ENCODE data around the gene BTNL3.

BTNL3 gene

GRCh38 chr5:181052672-181053487 lies 64.2 kb downstream of the BTNL3 start:
- Histone ChIP-seq H3K9me3 (ENCODE audit: control insufficient read depth, insufficient read depth, low read length) (no peaks in the 10 kb centered on the region), H3K79me2 (ENCODE audit: control insufficient read depth, low read length) (peaks cover 48% of the 10 kb centered on the region), H4K20me1 (ENCODE audit: control insufficient read depth, insufficient read depth, low read depth, low read length) (no peaks in the 10 kb centered on the region), H3K4me1 (ENCODE audit: control insufficient read depth, low read length) (peaks cover 74% of the 10 kb centered on the region), H3K36me3 (ENCODE audit: control insufficient read depth, low read length) (peaks cover 57% of the 10 kb centered on the region), H3K9me2 (replicated peaks; ENCODE audit: control insufficient read depth, low read length) (no peaks in the 10 kb centered on the region), H3K4me2 (ENCODE audit: low read length) (peak overlapping the region; percentile 65), H3K4me3 (ENCODE audit: low read length) (peak overlapping the region; percentile 99), H3F3A (ENCODE audit: control insufficient read depth, insufficient read depth) (peaks cover 20% of the 10 kb centered on the region), H3K27me3 (ENCODE audit: control insufficient read depth, low read length) (no peaks in the 10 kb centered on the region), H3K27ac (ENCODE audit: low read depth, low read length) (peak overlapping the region; percentile 94)
- no peak for TF ChIP-seq EZH2phosphoT487 (IDR thresholded peaks at IDR 0.05; ENCODE audit: borderline replicate concordance, low read length)
- TF ChIP-seq, protein P1, sequence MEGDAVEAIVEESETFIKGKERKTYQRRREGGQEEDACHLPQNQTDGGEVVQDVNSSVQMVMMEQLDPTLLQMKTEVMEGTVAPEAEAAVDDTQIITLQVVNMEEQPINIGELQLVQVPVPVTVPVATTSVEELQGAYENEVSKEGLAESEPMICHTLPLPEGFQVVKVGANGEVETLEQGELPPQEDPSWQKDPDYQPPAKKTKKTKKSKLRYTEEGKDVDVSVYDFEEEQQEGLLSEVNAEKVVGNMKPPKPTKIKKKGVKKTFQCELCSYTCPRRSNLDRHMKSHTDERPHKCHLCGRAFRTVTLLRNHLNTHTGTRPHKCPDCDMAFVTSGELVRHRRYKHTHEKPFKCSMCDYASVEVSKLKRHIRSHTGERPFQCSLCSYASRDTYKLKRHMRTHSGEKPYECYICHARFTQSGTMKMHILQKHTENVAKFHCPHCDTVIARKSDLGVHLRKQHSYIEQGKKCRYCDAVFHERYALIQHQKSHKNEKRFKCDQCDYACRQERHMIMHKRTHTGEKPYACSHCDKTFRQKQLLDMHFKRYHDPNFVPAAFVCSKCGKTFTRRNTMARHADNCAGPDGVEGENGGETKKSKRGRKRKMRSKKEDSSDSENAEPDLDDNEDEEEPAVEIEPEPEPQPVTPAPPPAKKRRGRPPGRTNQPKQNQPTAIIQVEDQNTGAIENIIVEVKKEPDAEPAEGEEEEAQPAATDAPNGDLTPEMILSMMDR (IDR thresholded peaks at IDR 0.05; ENCODE audit: low read depth, low read length, poor library complexity, severe bottlenecking): no peak

- no peaks in the 10 kb centered on the region for H3K9me2 ChIP-seq (replicated peaks; ENCODE audit: control insufficient read depth, low read length)
- H3K27ac ChIP-seq (ENCODE audit: low read depth, low read length): peak overlapping the region; percentile 94
- TF ChIP-seq EZH2phosphoT487 (IDR thresholded peaks at IDR 0.05; ENCODE audit: borderline replicate concordance, low read length): no peak
- TF ChIP-seq, protein P1 (IDR thresholded peaks at IDR 0.05; ENCODE audit: low read depth, low read length, poor library complexity, severe bottlenecking): no peak
- H3K4me2 ChIP-seq (ENCODE audit: low read length): peak overlapping the region; percentile 65
- no peaks in the 10 kb centered on the region for H4K20me1 ChIP-seq (ENCODE audit: control insufficient read depth, insufficient read depth, low read depth, low read length)
- H3K4me3 ChIP-seq (ENCODE audit: low read length): peak overlapping the region; percentile 99
- H3K9me3 ChIP-seq (ENCODE audit: control insufficient read depth, insufficient read depth, low read length): no peaks in the 10 kb centered on the region
- peaks cover 20% of the 10 kb centered on the region for H3F3A ChIP-seq (ENCODE audit: control insufficient read depth, insufficient read depth)
- peaks cover 68% of the 10 kb centered on the region for H3K4me1 ChIP-seq (ENCODE audit: control insufficient read depth, low read length)
- peaks cover 64% of the 10 kb centered on the region for H3K36me3 ChIP-seq (ENCODE audit: control insufficient read depth, low read length)
- H3K27me3 ChIP-seq (ENCODE audit: control insufficient read depth, low read length): no peaks in the 10 kb centered on the region
- H3K79me2 ChIP-seq (ENCODE audit: control insufficient read depth, low read length): peaks cover 51% of the 10 kb centered on the region
These were observed 65.0 kb downstream of the BTNL3 start for GRCh38 chr5:181053488-181054121.

GRCh38 chr5:181054138-181054537 lies 65.5 kb downstream of the BTNL3 start:
- TF ChIP-seq, protein P1 (IDR thresholded peaks at IDR 0.05; ENCODE audit: low read depth, low read length, poor library complexity, severe bottlenecking): no peak
- TF ChIP-seq EZH2phosphoT487 (IDR thresholded peaks at IDR 0.05; ENCODE audit: borderline replicate concordance, low read length): no peak
- H3K4me3 ChIP-seq (ENCODE audit: low read length): peak overlapping the region; percentile 99
- peaks cover 20% of the 10 kb centered on the region for H3F3A ChIP-seq (ENCODE audit: control insufficient read depth, insufficient read depth)
- H3K36me3 ChIP-seq (ENCODE audit: control insufficient read depth, low read length): peaks cover 69% of the 10 kb centered on the region
- H3K79me2 ChIP-seq (ENCODE audit: control insufficient read depth, low read length): peaks cover 53% of the 10 kb centered on the region
- no peaks in the 10 kb centered on the region for H3K27me3 ChIP-seq (ENCODE audit: control insufficient read depth, low read length)
- no peaks in the 10 kb centered on the region for H3K9me3 ChIP-seq (ENCODE audit: control insufficient read depth, insufficient read depth, low read length)
- no peaks in the 10 kb centered on the region for H3K9me2 ChIP-seq (replicated peaks; ENCODE audit: control insufficient read depth, low read length)
- H3K4me2 ChIP-seq (ENCODE audit: low read length): peak overlapping the region; percentile 65
- H4K20me1 ChIP-seq (ENCODE audit: control insufficient read depth, insufficient read depth, low read depth, low read length): no peaks in the 10 kb centered on the region
- H3K27ac ChIP-seq (ENCODE audit: low read depth, low read length): peak overlapping the region; percentile 94
- H3K4me1 ChIP-seq (ENCODE audit: control insufficient read depth, low read length): peaks cover 64% of the 10 kb centered on the region

All from DOHH2 (cell line).